WTC11 (cell line): ENCODE measurements around the gene PDE6B. TPM values are rescaled to one million over a fixed set of nuclear protein-coding genes. Genes with fewer than 3 reads are reported as not detected.
"Not testable (repeated sequence)": the region's sequence is repeated elsewhere in the genome, so short reads cannot be mapped to it uniquely, and the experiment has no call there.

Source experiments
- ATAC-seq: fragments of 200-7000 bp; cut with Tn5 transposase; 2 replicates; pipeline ENCODE4 v1.10.0; 2021; ENCODE audit warnings: mild to moderate bottlenecking, moderate library complexity
- CTCF ChIA-PET: fragments of 300-600 bp; sonication (Branson Sonifier 250); formaldehyde crosslinking; loops from one replicate; lab custom pipeline; 2021; ENCODE audit warnings: antibody characterized with exemption; lab: Charles Lee
- POLR2A ChIA-PET: fragments of 350-600 bp; sonication (Branson Sonifier 250); formaldehyde crosslinking; loops from one replicate; lab custom pipeline; 2021; ENCODE audit warnings: antibody characterized with exemption; lab: Charles Lee
- DNase-seq: peaks from one replicate; pipeline ENCODE4 v3.0.0; 2021; ENCODE audit warnings: low spot score
- H3K27ac Mint-ChIP-seq: 2 replicates; pipeline ENCODE4 v1.8.0; 2021; ENCODE audit warnings: mixed read lengths
- H3K27me3 Mint-ChIP-seq: 2 replicates; pipeline ENCODE4 v1.8.0; 2021; ENCODE audit warnings: low read depth, mild to moderate bottlenecking, moderate library complexity, mixed read lengths
- H3K36me3 Mint-ChIP-seq: 2 replicates; pipeline ENCODE4 v1.8.0; 2021; ENCODE audit warnings: mixed read lengths
- H3K4me1 Mint-ChIP-seq: 2 replicates; pipeline ENCODE4 v1.8.0; 2022; ENCODE audit warnings: mixed read lengths
- H3K4me3 Mint-ChIP-seq: 2 replicates; pipeline ENCODE4 v1.8.0; 2021; ENCODE audit warnings: mild to moderate bottlenecking, moderate library complexity, mixed read lengths
- H3K9me3 Mint-ChIP-seq: 2 replicates; pipeline ENCODE4 v1.8.0; 2021; ENCODE audit warnings: mixed read lengths
- ATF1 ChIP-seq: sonication (generic); formaldehyde crosslinking; IDR thresholded peaks from 2 replicates; pipeline ENCODE4 v1.8.1; 2023; ENCODE audit warnings: mild to moderate bottlenecking, moderate library complexity, missing genetic modification reagents
- ATF3 ChIP-seq: sonication (generic); formaldehyde crosslinking; conservative IDR thresholded peaks from 2 replicates; pipeline ENCODE4 v1.8.1; 2022; ENCODE audit warnings: mild to moderate bottlenecking, missing genetic modification reagents
- E2F1 ChIP-seq: sonication (generic); formaldehyde crosslinking; IDR thresholded peaks from 2 replicates; pipeline ENCODE4 v1.8.0; 2022; ENCODE audit warnings: mild to moderate bottlenecking, missing genetic modification reagents
- MLX ChIP-seq: sonication (generic); formaldehyde crosslinking; IDR thresholded peaks from 2 replicates; pipeline ENCODE4 v1.8.1; 2023; ENCODE audit warnings: mild to moderate bottlenecking, missing genetic modification reagents, moderate library complexity
- NFYB ChIP-seq: sonication (generic); formaldehyde crosslinking; conservative IDR thresholded peaks from 2 replicates; pipeline ENCODE4 v1.8.0; 2022; ENCODE audit warnings: low read depth, missing genetic modification reagents
- NR1H2 ChIP-seq: sonication (generic); formaldehyde crosslinking; IDR thresholded peaks from 2 replicates; pipeline ENCODE4 v1.9.0; 2021; ENCODE audit warnings: mild to moderate bottlenecking, moderate library complexity, missing genetic modification reagents
- PRRX2 ChIP-seq: fragments of 250-450 bp; sonication (Bioruptor Pico); IDR thresholded peaks from 2 replicates; pipeline ENCODE4 v1.8.0; 2021; ENCODE audit warnings: mild to moderate bottlenecking
- SMAD4 ChIP-seq: sonication (generic); formaldehyde crosslinking; IDR thresholded peaks from 2 replicates; pipeline ENCODE4 v1.8.0; 2022; ENCODE audit warnings: mild to moderate bottlenecking, missing genetic modification reagents
- SP1 ChIP-seq: sonication (generic); formaldehyde crosslinking; conservative IDR thresholded peaks from 2 replicates; pipeline ENCODE4 v1.8.1; 2022; ENCODE audit warnings: missing genetic modification reagents
- TEAD4 ChIP-seq: sonication (generic); formaldehyde crosslinking; IDR thresholded peaks from 2 replicates; pipeline ENCODE4 v1.8.0; 2022; ENCODE audit warnings: mild to moderate bottlenecking, missing genetic modification reagents
- USF2 ChIP-seq: sonication (generic); formaldehyde crosslinking; IDR thresholded peaks from 2 replicates; pipeline ENCODE4 v1.8.1; 2023; ENCODE audit warnings: mild to moderate bottlenecking, missing genetic modification reagents, moderate library complexity
- ZNF138 ChIP-seq: sonication (generic); formaldehyde crosslinking; conservative IDR thresholded peaks from 2 replicates; pipeline ENCODE4 v1.8.1; 2022; ENCODE audit warnings: mild to moderate bottlenecking, moderate library complexity, missing genetic modification reagents
- ZNF232 ChIP-seq: sonication (generic); formaldehyde crosslinking; IDR thresholded peaks from 2 replicates; pipeline ENCODE4 v1.8.0; 2022; ENCODE audit warnings: mild to moderate bottlenecking, missing genetic modification reagents
- ZNF317 ChIP-seq: sonication (generic); formaldehyde crosslinking; IDR thresholded peaks from 2 replicates; pipeline ENCODE4 v1.8.1; 2023; ENCODE audit warnings: low read depth, mild to moderate bottlenecking, moderate library complexity, missing genetic modification reagents, borderline replicate concordance
- ZNF416 ChIP-seq: fragments of 250-450 bp; sonication (Bioruptor Pico); IDR thresholded peaks from 2 replicates; pipeline ENCODE4 v1.9.0; 2021; ENCODE audit warnings: mild to moderate bottlenecking, inconsistent platforms
- total RNA-seq: library from RNA; stranded (reverse); gene quantifications from 3 replicates; pipeline ENCODE4 v1.2.3, GENCODE V29; 2021
- TF ChIP-seq, protein P1 (sequence below): sonication (generic); formaldehyde crosslinking; IDR thresholded peaks from 2 replicates; pipeline ENCODE4 v1.8.1; 2022; ENCODE audit warnings: mild to moderate bottlenecking, missing genetic modification reagents, moderate library complexity, borderline replicate concordance
- TF ChIP-seq, protein P2 (sequence below): fragments of 250-450 bp; sonication (Bioruptor Pico); IDR thresholded peaks from 2 replicates; pipeline ENCODE4 v1.9.0; 2021; ENCODE audit warnings: moderate library complexity, mild to moderate bottlenecking, inconsistent platforms, borderline replicate concordance

Gene PDE6B
- total RNA-seq, 1 experiment from 2014 or later: 7.1 TPM

GRCh38 chr4:667545-667925, 42.2 kb downstream of the PDE6B start (continued):
- TF ChIP-seq SMAD4: no peak
- no peak for TF ChIP-seq ATF1 (CRISPR knock-in tag)
- no peak for TF ChIP-seq ZNF138 (CRISPR knock-in tag)
- TF ChIP-seq ZNF416 (CRISPR knock-in tag): no peak
- no peak for TF ChIP-seq MLX (CRISPR knock-in tag)
- no peak for TF ChIP-seq NR1H2 (CRISPR knock-in tag)
- no peak for TF ChIP-seq E2F1
- TF ChIP-seq NFYB (CRISPR knock-in tag): no peak
- no peak for TF ChIP-seq ZNF232 (CRISPR knock-in tag)
- no peak for TF ChIP-seq USF2 (CRISPR knock-in tag)
- no peak for TF ChIP-seq SP1 (CRISPR knock-in tag)
- TF ChIP-seq, protein P1, sequence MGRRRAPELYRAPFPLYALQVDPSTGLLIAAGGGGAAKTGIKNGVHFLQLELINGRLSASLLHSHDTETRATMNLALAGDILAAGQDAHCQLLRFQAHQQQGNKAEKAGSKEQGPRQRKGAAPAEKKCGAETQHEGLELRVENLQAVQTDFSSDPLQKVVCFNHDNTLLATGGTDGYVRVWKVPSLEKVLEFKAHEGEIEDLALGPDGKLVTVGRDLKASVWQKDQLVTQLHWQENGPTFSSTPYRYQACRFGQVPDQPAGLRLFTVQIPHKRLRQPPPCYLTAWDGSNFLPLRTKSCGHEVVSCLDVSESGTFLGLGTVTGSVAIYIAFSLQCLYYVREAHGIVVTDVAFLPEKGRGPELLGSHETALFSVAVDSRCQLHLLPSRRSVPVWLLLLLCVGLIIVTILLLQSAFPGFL: no peak
- TF ChIP-seq, protein P2, sequence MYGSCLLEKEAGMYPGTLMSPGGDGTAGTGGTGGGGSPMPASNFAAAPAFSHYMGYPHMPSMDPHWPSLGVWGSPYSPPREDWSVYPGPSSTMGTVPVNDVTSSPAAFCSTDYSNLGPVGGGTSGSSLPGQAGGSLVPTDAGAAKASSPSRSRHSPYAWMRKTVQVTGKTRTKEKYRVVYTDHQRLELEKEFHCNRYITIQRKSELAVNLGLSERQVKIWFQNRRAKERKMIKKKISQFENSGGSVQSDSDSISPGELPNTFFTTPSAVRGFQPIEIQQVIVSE (CRISPR knock-in tag): no peak
- TF ChIP-seq TEAD4: no peak
- no peak for TF ChIP-seq ZNF317 (CRISPR knock-in tag)
- TF ChIP-seq ATF3 (CRISPR knock-in tag): no peak

- not testable (repeated sequence) for H3K4me1 Mint-ChIP-seq, H3K4me3 Mint-ChIP-seq, ATAC-seq, H3K27ac Mint-ChIP-seq, H3K9me3 Mint-ChIP-seq, DNase-seq, H3K27me3 Mint-ChIP-seq
- ChIA-PET CTCF (interaction anchor here (0.6 kb wide), 1 partner anchor 52 kb away, joined by 3 read pairs; no protein-coding TSS in a partner anchor), POLR2A (interaction anchor here (1.1 kb wide), 1 partner anchor 13 kb away, joined by 4 read pairs; no protein-coding TSS in a partner anchor)
- H3K36me3 Mint-ChIP-seq: peaks cover 20% of the 10 kb centered on the region
These were observed 42.8 kb downstream of the PDE6B start for GRCh38 chr4:668219-668618.

DNA sequence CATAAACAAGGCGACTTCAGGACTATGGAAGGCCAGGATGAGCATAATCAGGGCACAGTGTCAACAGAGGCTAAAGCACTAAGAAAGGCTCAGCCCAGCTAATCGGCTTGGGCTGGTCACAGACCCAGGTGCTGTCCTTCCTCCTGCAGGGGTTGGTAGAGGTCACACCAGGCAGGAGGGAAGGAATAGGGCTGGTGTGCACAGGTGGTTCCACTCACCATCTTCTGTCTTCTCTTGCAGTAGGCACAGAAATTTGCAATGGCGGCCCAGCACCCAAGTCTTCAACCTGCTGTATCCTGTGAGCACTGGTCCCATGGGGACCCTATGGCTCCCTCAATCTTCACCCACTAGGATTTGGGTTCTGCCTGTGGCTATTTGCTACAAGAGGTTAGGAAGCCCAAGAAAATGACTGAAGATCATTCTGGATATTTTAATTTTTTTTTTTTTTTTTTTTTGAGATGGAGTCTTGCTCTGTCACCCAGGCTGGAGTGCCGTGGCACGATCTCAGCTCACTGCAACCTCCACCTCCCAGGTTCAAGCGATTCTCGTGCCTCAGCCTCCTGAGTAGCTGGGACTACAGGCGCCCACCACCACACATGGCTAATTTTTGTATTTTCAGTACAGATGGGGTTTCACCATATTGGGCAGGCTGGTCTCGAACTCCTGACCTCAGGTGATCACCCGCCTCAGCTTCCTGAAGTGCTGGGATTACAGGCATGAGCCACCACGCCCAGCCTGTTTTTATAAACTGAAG, 44.6 kb downstream of the PDE6B start:
- H3K27me3 Mint-ChIP-seq, DNase-seq, H3K4me3 Mint-ChIP-seq, H3K27ac Mint-ChIP-seq, H3K4me1 Mint-ChIP-seq, CTCF ChIA-PET, POLR2A ChIA-PET, ATAC-seq, H3K9me3 Mint-ChIP-seq: not testable (repeated sequence)
- 0 out of 2 replicates have a peak, but pooled peaks have one; percentile 25 for TF ChIP-seq PRRX2 (CRISPR knock-in tag)
- H3K36me3 Mint-ChIP-seq: peaks cover 24% of the 10 kb centered on the region
